NK-92 treated with Interleukin-12 subunit alpha and Interleukin-12 subunit beta, amount 100 ng/mL, for 24 hours (cell line): Measurements from ENCODE around the gene TPO.
"Not testable (repeated sequence)": the region's sequence is repeated elsewhere in the genome, so short reads cannot be mapped to it uniquely, and the experiment has no call there.

Experiments used
- DNase-seq: peaks from one replicate; lab custom pipeline; 2025; lab: John Stamatoyannopoulos, UW

Gene TPO

DNA sequence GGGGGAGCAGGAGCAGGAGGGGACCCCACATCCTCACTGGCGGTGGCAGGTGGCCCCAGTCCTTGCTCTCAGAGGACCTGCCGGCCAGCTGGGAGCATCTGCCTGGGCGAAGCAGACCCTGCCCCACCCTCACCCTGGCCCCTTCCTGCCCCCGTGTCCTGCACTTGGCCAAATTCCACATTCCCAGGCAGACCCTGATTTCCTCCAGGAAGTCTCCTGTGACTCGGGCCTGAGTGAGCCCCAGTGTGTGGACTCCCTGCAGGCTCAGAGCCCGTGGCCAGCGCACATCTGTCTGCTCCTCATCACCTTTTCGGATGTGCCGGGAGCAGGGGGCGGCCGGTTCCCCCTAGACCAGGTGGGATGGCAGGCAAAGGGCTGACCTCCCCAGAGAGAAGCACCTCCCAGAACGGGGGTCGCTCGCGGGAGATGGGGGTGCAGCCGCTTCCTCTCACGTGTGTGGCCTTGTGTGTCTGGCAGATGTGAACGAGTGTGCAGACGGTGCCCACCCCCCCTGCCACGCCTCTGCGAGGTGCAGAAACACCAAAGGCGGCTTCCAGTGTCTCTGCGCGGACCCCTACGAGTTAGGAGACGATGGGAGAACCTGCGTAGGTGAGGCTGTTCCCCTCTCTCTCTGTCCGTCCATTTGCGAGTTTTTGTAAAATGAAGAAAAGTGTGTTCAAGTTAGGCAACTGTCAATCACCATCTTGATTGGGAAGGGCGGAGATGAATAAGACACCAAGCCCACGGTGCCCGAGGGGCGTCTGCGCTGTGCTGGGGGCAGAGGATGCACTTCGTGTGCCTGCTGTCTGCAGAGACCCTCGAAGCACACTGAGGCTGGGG, 90.4 kb downstream of the TPO start:
- DNase-seq, result no peak

DNA sequence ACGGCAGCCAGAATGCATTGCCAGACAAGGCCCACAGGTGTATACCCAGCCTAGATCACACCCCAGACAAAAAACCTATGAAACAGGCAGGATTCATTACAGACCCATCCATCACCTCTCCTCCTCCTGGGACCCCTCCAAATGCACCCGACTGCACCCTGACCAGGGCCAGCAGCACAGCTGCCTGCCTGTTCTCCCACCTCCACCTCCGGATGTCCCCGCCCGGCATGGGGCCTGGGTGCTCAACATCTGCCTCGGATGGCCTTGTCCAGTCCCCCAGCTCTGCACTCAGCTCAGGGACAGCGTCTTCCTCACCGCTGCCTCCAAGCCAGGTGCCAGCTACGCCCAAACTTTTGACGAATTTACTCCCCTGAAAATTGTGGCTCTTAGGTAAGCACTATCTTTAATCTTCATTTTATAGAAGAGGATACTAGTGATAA, 91.1 kb downstream of the TPO start:
- DNase-seq, result no peak

DNA sequence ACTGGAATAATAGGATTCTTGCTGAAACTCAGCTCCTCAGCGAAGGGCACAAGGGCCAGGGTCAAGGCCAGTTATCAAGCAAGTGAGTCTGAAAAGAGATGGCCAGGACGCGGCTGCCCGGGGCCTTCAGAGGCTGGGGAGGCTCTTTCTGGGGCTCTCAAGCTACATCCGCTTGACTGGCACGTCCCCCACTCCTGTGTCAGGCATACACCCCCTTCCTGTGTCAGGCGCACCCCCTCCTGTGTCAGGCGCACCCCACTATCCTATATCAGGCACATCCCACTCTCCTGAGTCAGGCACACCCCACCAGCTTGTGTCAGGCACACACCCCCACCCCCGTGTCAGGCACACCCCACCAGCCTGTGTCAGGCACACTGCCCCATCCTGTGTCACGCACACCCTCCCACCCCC, 91.8 kb downstream of the TPO start:
- no peak for DNase-seq

DNA sequence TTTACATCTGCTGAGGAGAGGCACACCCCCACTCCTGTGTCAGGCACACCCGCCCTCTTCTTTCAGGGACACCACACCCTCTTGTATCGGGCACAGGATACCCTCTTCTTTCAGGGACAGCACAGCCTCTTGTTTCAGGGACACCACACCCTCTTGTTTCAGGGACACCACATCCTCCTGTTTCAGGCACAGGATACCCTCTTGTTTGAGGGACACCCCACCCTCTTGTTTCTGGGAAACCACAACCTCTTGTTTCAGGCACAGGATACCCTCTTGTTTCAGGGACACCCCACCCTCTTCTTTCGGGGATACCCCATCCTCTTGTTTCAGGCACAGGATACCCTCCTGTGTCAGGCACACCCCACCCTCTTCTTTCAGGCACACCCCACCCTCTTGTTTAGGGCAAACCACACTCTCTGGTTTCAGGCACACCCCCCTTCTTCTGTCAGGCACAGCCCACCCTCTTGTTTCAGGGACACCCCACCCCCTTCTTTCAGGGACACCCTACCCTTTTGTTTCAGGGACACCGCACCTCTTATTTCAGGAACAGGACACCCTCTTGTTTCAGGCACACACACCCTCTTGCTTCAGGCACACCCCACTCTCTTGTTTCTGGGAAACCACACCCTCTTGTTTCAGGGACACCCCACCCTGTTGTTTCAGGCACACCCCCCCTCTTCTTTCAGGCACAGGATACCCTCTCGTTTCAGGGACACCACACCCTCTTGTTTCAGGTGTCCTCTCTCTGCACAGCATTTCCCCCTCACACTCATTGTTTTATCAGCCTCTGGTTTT, 96.2 kb downstream of the TPO start:
- no peak for DNase-seq

DNA sequence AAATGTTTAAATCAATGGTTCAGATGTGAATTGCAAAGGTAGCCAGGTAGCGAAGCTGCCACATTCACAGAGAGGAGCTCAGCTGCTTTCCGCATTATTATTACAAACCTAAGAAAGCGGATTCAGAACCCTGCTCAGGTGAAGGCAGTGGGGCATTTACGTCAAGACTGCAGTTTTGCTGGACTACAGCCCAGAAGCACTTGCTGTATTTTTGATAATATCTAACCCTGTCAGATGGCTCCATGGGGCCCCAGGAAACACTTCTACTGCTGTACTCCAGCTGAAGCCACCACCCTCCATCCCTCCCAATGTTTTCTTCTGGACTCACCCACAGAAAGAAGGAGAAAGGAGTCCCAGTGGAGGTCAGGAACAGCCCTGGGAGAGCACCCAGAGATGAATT, 96.9 kb downstream of the TPO start:
- DNase-seq, result no peak

DNA sequence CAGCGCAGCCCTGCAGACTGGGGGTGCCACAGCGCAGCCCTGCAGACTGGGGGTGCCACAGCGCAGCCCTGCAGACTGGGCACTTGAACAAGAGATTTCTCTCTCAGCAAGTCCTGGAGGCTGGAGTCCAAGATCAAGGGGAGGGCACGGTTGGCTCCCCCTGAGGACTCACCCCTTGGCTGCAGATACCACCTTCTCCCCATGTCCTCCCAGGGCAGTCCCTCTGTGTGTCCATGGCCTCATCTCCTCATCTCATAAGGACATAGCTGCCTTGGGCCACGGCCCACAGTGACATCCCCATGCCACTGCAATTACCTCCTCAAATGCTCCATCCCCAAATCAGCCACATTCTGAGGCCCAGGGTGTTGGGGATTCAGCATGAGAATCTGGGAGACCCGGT, 98.2 kb downstream of the TPO start:
- no peak for DNase-seq

DNA sequence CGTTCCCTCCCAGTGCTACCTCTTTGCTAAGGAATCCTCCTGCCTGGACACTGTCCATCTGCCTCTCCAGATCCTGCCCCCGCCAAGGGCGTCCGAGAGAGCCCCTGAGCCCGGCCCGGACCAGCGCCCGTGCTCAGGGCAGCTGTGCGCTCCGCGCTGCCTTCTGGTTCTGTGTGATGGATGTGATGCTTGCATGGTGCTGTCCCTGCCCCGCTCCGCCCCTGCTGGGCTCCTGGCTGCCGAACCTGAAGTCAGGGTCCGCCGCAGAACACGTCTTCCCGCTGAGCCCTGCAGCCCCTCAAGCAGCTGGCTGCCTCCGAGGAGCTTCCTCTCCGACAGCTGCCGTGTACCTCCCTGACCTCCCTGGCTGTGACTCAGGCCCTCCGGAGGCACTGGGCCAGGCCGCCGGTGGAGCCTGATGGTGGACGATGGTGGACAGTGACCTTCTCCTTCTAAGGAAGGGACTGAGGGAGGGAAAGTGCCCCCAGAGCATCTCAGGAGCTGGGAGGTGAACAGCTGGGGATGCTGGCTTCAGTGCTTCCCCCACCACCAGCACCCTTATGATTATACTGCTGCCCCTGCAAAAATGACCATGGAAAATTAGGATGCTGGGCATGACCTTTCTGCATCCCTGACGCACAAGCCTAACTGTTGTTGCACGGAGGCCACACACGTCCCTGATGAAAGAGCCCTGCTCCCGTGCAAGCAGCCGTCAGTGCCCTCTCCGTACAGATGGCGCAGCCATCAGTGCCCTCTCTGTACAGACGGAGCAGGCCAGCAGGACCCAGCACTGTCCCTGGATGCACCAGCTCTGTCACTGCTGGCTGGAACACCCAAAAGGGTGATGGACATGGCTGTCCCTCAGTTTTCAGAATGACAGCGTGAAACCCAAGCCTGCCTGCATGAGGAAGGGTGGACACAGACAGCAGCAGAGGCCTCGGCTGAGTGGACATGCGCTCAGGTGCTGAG, 99.3 kb downstream of the TPO start:
- DNase-seq, result no peak

DNA sequence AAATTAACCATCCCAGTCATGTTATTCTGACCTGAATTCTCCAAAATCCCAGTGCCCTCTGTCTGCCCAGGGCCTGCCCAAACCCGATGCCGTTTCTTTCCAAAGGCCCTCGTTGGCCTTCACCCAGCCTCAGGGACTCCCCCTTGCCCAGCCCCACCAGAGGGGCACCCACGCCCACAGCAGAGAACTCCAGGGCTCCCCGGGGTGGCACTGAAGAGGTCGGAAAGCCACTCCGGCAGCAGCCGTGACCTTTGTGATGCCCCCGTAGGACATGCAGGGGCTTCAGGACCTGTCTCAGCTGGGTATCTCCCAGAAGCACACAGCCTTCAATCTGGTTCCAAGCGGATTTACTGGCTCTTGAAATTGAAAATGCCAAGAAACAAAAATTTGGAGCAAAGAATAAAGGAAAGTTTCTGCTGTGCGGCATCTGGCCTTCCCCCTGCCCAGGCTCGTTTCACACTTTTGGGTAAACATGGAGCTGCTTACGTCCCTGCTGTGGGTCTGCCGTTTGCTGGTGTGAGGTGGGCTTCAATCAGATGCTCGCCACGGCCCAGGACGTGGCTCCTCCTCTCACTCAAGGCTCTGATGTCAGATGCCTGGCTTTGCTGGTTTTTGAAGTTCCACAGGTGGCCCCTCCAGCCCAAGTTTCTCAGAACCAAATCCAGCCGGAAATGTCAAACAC, 101.3 kb downstream of the TPO start:
- DNase-seq, result no peak

DNA sequence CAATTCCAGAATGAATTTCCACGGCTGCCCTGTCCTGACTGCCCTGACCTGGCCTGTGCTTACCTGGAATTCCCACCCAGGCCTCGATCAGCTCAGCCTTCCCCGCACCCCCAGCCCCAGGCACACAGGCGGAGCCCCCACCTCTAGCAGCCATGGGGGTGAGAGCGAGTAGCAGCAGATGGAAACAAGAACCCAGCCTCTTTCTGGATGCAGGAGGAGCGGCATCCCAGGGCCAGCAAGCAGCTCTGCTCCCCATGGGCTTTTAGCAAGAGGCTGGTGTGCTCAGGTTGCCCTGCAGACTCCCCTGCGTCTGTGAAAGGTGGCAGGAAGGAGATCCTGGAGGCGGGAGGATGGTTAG, 101.8 kb downstream of the TPO start:
- no peak for DNase-seq

DNA sequence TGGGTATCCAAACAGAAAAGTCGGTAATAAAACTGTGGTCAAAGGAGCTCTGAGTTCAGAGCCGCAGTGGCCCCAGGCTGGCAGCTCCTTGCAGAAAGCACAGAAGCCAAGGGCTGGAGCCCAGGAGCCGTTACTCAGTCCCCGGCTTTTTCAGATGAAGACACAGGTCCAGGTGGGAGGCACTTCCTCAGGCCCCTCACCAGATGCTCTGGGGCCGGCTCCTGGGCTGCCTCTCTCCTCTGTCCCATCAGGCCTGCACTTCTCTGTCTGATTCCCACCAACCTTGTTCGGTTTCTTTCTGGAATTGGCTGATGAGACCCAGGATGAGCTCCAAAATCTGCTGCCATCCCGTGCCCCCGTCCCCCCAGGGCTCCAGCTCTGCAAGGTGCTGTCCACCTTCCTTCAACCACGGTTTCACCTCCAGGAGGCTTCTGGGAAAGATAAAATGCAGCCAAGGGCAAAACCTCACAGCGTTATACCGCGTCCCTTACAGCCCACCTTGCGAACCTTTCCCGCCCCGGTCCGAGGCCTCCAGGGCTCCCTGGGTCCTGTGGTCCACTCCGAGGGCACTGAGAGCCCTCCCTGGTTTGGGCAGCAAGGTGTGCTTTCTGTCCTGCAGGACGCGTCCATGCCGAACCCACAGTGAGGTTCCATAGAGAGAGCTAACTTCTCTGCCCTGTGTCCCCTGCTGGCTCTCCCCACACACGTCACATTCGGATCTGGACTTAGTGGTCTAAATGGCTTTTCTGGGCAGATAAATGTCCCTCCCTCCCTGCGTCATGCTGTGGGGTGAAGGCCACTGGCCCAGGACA, 102.9 kb downstream of the TPO start:
- DNase-seq, result no peak

DNA sequence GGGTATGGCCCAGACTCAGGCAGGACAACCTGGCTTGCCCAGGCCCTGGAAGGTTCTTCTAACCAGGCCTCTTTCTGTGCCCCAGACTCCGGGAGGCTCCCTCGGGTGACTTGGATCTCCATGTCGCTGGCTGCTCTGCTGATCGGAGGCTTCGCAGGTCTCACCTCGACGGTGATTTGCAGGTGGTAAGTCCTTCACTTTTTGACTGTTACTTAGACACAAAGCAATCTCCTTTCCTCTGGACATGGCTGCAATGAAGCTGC, 103.5 kb downstream of the TPO start:
- no peak for DNase-seq

DNA sequence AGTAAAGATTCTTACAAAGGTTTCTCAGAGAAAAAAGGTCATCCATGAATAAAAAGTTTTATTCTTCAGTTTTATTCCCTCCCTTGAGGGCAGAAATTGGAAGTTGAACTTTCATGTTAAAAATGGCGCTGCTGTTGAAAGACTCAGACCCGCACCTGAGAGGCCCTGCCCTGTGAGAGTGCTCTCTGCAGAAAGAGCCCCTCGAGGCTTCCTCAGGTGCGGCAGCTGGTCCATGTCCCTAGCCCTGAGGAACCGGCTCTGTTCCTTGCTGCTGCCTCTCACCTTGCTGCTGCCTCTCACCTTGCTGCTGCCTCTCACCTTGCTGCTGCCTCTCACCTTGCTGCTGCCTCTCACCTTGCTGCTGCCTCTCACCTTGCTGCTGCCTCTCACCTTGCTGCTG, 104.0 kb downstream of the TPO start:
- not testable (repeated sequence) for DNase-seq

DNA sequence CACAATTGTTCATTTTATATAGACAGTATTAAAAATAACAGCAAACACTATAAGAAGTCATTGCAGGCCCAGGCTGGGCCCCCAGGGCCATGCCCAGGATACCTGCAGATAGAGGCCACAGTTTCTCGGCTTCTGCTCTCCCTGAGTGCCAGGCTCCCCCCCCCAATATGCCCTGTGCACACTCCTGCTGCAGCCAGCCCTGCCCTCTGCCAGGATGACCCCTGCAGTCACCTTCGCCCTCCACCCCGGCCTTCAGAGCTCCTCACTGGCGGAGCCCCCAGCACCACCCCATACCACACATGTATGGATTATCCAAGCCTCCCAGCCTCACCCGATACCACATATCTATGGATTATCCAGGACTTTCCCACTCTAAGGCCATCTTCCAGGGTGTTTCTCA, 104.5 kb downstream of the TPO start:
- DNase-seq, result no peak

DNA sequence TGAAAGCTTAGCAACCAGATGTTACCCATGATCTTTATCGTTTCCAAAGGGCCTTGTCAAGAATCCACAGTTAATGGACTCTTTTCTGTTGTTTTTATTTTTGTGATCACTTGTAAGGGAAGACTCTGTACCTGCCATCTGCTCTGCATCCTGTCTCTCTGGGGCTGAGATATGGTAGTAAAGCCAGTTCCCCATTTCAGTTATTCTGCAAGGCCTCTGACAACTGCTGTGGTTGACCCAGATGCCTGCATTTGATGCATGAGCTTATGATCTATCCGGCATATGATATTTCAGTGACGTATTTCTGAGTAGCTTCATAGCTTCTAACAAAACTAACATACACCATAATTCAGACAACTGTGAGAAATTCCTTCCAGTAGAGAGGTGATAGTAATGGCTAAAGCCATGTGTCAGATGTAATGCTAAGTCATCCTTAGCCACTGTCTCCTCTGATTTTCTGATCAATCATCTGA, 105.1 kb downstream of the TPO start:
- no peak for DNase-seq

DNA sequence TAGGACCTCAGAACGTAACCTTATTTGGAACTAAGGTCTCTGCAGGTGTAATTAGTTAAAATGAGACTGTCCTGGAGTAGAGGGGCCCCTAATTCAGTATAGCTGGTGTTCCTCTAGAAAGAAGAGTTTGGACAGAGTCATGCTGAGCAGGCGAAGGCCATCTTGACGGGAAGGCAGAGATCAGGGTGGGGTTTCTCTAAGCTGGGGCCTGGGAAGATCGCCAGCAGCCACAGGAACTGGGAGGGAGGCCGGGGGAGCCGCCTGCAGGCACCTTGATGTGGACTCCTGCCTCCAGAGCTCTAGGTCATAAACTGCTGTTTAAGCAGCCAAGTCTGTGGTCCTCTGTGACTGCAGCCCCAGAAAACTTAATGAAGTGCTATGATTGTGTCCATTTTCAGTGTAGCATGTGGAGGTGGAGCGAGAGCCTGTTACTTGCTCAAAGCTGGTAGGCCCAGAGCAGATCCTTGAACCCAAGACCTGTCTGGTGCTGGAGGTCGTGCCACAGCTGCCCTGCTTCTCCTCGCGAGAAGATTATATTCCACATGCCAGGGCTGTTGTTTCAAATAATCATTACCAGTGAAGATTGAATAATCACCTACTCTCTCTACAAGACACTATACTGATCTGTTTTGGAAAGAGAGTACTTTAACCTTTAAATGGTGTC, 105.7 kb downstream of the TPO start:
- DNase-seq, result no peak

DNA sequence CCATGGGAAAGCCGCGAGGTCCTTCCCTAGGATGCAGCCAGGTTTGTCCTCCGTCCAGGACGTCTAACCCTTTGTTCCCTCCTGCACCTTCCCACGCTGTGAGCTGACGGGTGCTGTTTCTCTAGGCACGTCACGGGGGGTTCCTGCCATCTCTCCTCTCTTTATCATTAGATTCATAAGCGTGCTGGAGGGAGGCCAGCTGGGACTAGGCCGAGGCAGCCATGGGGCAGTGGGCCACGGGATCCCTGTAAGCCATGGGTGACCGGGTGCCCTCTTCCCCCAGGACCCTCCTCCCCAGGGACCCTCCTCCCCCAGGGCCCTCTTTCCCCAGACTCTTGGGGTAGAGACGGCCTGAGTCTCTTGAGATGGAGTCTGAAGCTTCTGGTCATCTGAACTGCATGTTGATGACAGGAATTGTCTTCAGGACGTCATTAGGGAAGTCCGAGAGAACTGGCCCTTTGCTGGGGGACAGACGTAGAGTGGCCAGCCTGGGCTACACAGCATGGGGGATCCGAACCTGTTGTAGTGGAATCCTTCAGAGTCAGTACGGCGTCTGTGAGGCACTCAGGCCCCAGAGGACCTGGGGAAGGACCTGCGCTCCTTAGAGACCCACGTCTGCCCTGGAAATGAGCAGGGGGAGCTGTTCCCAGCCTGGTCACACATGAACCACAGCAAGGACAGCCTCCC, 108.1 kb downstream of the TPO start:
- no peak for DNase-seq

DNA sequence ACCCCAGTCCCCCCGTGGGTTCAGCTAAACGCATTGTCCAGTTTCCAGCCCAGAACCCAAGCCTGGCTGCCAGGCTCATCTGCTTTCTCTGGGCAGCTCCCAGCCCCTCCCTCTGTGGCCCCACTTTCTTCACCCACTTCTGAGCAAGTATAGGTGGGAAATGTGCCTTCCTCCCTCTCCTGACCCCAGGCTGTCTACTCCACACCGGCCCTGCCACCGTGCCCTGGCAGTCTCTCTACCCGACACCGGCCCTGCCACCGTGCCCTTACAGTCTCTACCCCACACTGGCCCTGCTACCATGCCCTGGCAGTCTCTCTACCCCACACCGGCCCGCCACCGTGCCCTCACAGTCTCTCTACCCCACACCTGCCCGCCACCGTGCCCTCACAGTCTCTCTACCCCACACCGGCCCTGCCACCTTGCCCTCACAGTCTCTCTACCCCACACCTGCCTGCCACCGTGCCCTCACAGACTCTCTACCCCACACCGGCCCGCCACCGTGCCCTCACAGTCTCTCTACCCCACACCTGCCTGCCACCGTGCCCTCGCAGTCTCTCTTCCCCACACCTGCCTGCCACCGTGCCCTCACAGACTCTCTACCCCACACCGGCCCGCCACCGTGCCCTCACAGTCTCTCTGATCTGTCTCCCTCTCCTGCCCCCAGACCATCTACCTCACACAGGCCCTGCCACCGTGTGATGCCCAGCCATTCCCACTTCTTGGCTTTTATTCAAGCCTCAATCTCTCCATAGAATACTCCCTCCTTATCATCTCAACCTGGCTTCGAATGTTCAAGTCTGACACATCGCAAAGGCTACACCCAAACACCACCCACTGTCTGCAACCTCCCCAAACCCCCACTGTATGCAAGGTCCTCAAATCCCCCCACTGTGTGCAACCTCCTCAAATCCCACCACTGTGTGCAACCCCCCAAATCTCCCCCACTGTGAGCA, 108.9 kb downstream of the TPO start:
- no peak for DNase-seq

DNA sequence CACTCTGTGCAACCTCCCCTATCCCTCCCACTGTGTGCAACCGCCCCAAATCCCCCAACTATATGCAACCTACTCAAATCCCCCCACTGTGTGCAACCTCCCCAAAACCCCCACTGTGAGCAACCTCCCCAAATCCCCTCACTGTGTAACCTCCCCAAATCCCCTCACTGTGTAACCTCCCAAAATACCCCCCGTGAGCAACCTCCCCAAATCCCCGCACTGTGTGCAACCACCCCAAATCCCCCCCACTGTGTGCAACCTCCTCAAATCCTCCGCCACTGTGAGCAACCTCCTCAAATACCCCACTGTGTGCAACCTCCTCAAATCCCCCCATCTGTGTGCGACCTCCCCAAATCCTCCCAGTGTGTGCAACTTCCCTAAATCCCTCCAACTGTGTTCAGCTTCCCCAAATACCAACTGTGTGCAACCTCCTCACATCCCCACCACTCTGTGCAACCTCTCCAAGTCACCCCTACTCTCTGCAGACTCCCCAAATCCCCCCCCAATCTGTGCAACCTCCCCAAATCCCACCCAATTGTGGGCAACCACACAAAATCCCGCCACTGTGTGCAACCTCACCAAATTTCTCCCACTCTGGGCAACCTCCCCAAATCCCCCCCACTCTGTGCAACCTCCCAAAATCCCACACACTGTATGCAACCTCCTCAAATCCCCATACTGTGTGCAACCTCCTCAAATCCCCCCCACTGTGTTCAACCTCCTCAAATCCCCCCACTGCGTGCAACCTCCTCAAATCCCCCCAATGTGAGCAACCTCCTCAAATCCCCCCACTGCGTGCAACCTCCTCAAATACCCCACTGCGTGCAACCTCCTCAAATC, 114.1 kb downstream of the TPO start:
- no peak for DNase-seq
